A673 (cell line): ENCODE measurements around the gene LDHD.

Source experiments
- EZH2 ChIP-seq: fragments of 200-600 bp; sonication (generic); IDR thresholded peaks from 2 replicates; pipeline ENCODE4 v1.6.1; 2017; ENCODE audit warnings: borderline replicate concordance, low read depth, mild to moderate bottlenecking, mixed read lengths, antibody characterized with exemption, low read length; ENCODE audit not compliant: poor library complexity, severe bottlenecking
- TF ChIP-seq, protein P1 (sequence below): fragments of 300-800, 200-600 bp; sonication (generic); conservative IDR thresholded peaks from 2 replicates; pipeline ENCODE4 v1.5.1; 2017; ENCODE audit warnings: low read depth, mild to moderate bottlenecking, antibody characterized with exemption, low read length, moderate library complexity, mixed read lengths

DNA sequence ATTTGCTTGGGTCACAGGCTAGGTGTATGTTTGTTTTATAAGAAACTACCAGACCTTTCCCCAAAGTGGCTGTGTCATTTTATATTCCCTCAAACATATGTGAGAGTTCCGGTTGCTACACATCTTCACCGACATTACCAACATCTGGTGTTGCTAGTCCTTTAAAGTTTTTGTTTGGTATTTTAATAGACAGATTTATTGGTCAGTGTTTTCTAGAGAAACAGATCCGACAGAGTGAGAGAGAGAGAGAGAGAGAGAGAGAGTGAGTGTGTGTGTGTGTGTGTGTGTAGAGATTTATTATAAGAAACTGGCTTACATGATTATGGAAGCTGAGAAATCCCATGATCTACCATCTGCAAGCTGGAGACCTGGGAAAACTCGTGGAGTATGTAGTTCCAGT lies 31.0 kb downstream of the LDHD start:
- TF ChIP-seq, protein P1, sequence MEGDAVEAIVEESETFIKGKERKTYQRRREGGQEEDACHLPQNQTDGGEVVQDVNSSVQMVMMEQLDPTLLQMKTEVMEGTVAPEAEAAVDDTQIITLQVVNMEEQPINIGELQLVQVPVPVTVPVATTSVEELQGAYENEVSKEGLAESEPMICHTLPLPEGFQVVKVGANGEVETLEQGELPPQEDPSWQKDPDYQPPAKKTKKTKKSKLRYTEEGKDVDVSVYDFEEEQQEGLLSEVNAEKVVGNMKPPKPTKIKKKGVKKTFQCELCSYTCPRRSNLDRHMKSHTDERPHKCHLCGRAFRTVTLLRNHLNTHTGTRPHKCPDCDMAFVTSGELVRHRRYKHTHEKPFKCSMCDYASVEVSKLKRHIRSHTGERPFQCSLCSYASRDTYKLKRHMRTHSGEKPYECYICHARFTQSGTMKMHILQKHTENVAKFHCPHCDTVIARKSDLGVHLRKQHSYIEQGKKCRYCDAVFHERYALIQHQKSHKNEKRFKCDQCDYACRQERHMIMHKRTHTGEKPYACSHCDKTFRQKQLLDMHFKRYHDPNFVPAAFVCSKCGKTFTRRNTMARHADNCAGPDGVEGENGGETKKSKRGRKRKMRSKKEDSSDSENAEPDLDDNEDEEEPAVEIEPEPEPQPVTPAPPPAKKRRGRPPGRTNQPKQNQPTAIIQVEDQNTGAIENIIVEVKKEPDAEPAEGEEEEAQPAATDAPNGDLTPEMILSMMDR: no peak
- TF ChIP-seq EZH2: no peak
